ENCODE measurements around the gene RNF141.

DNA sequence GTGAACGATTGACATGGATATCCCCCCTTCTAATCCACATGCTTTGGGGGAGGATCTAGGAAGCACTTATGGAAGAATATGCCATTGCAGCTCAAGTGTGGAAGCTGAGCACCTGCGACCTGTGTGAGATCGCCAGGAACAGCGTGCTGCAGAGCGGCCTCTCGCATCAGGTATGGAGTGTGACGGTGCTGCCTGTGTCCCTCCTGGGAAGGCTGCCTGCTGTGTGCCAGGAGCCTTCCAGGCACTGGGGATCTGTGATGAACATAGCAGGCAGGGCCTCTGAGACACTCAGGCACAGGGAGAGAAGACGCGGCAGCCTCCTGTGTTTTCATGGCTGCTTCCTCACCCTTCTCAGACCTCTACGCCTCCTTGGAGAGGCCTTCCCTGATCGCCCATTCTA is 36.5 kb downstream of the RNF141 start:
- TF ChIP-seq EZH2 (IDR thresholded peaks at IDR 0.05; ENCODE audit: insufficient read depth, poor library complexity, severe bottlenecking) (no peak), EZH2phosphoT487 (IDR thresholded peaks at IDR 0.05; ENCODE audit: insufficient read depth, low read depth) (no peak)

Measured in GM23248 (cell line).